Fibroblast of pulmonary artery (primary cell): ENCODE data around the gene HEBP2.

ENCODE experiments used
- DNase-seq: peaks from one replicate; pipeline ENCODE4 v3.0.0-alpha.2; 2010; ENCODE audit warnings: low read depth
- H3K4me3 ChIP-seq: replicated peaks from 2 replicates; pipeline ENCODE4 v1.5.1; 2011; ENCODE audit warnings: low read depth, mild to moderate bottlenecking, control low read depth, low read length, moderate library complexity
- CTCF ChIP-seq: IDR thresholded peaks from 2 replicates; pipeline ENCODE4 v1.5.1; 2011; ENCODE audit warnings: mild to moderate bottlenecking, control low read depth, low read length, inconsistent platforms; ENCODE audit errors: missing control alignments

HEBP2 gene

GRCh38 chr6:138418118-138418742, 14.2 kb downstream of the HEBP2 start:
- TF ChIP-seq CTCF, result no peak
- no peak overlapping the region for H3K4me3 ChIP-seq
- DNase-seq, result no peak

- TF ChIP-seq CTCF, result no peak
- H3K4me3 ChIP-seq, result no peak overlapping the region
- no peak for DNase-seq
Measured at GRCh38 chr6:138419766-138420165, 15.7 kb downstream of the HEBP2 start.

- H3K4me3 ChIP-seq, result no peak overlapping the region
- no peak for TF ChIP-seq CTCF
- no peak for DNase-seq
Measured at GRCh38 chr6:138420356-138420755, 16.3 kb downstream of the HEBP2 start.

GRCh38 chr6:138421089-138421488, 17.1 kb downstream of the HEBP2 start:
- DNase-seq, result no peak
- no peak for TF ChIP-seq CTCF
- H3K4me3 ChIP-seq, result no peak overlapping the region

- H3K4me3 ChIP-seq, result no peak overlapping the region
- no peak for DNase-seq
- no peak for TF ChIP-seq CTCF
Measured at GRCh38 chr6:138421608-138422007, 17.6 kb downstream of the HEBP2 start.

GRCh38 chr6:138422861-138423260, 18.8 kb downstream of the HEBP2 start:
- no peak overlapping the region for H3K4me3 ChIP-seq
- TF ChIP-seq CTCF, result no peak
- DNase-seq, result peak; percentile 37
